MM.1S (cell line): Measurements from ENCODE around the gene BRINP1.

ENCODE experiments used
- CTCF ChIP-seq: fragments of 300-600 bp; sonication (generic); IDR thresholded peaks from 2 replicates; pipeline ENCODE4 v1.5.1; 2016; ENCODE audit warnings: antibody characterized with exemption, low read length, mixed read lengths
- EZH2 ChIP-seq: fragments of 300-600 bp; sonication (generic); optimal IDR thresholded peaks from 2 replicates; pipeline ENCODE3; 2017; ENCODE audit warnings: low read depth, mild to moderate bottlenecking, antibody characterized with exemption, low read length, mixed read lengths
- EZH2phosphoT487 ChIP-seq: fragments of 300-600 bp; sonication (generic); IDR thresholded peaks from 2 replicates; pipeline ENCODE4 v1.6.1; 2018; ENCODE audit warnings: antibody characterized with exemption, low read length

GRCh38 chr9:119284587-119285337 is 84.5 kb downstream of the BRINP1 start:
- TF ChIP-seq CTCF (no peak), EZH2 (no peak), EZH2phosphoT487 (no peak)
